Neutrophil (primary cell): ENCODE results near the gene RTEL1.

Experiments used
- H3K27ac ChIP-seq: fragments of 200-600 bp; sonication (generic); 2 replicates; pipeline ENCODE4 v1.5.1; 2016; ENCODE audit warnings: mild to moderate bottlenecking, moderate library complexity
- H3K27me3 ChIP-seq: fragments of 200-600 bp; sonication (generic); 2 replicates; pipeline ENCODE4 v1.6.0; 2016; ENCODE audit warnings: mild to moderate bottlenecking
- H3K36me3 ChIP-seq: fragments of 200-600 bp; sonication (generic); 2 replicates; pipeline ENCODE4 v1.5.1; 2017
- H3K4me1 ChIP-seq, 2 experiments: fragments of 200-600 bp in 1 of 2; sonication (generic) in 1 of 2; 1 replicate in 1 of 2; 2 replicates in 1 of 2; pipeline versions ENCODE4 v1.5.1 to v1.6.1; 2013 to 2016; ENCODE audit warnings: low read depth in 1 of 2, low read length in 1 of 2, mild to moderate bottlenecking in 1 of 2, moderate library complexity in 1 of 2; ENCODE audit not compliant: control insufficient read depth in 1 of 2, insufficient read depth in 1 of 2
- H3K4me3 ChIP-seq, 2 experiments: fragments of 200-600 bp in 1 of 2; sonication (generic) in 1 of 2; 1 replicate in 1 of 2; 2 replicates in 1 of 2; pipeline ENCODE4 v1.5.1; 2013 to 2016; ENCODE audit warnings: low read depth in 1 of 2, low read length in 1 of 2, mild to moderate bottlenecking in 1 of 2, moderate library complexity in 1 of 2
- H3K9me3 ChIP-seq: fragments of 200-600 bp; sonication (generic); 2 replicates; pipeline ENCODE4 v1.5.1; 2016
- TF ChIP-seq, protein P1 (sequence below): fragments of 200-600 bp; sonication (generic); IDR thresholded peaks from 2 replicates; pipeline ENCODE4 v1.5.1; 2016; ENCODE audit warnings: antibody characterized with exemption

RTEL1 gene

GRCh38 chr20:63744574-63745423, 86.7 kb downstream of the RTEL1 start:
- peaks cover 2% of the 10 kb centered on the region for H3K27me3 ChIP-seq
- peaks cover 20% of the 10 kb centered on the region for H3K36me3 ChIP-seq
- no peaks in the 10 kb centered on the region for H3K9me3 ChIP-seq
- peaks cover 8 to 12% of the 10 kb centered on the region in 2 experiments for H3K4me1 ChIP-seq
- TF ChIP-seq, protein P1, sequence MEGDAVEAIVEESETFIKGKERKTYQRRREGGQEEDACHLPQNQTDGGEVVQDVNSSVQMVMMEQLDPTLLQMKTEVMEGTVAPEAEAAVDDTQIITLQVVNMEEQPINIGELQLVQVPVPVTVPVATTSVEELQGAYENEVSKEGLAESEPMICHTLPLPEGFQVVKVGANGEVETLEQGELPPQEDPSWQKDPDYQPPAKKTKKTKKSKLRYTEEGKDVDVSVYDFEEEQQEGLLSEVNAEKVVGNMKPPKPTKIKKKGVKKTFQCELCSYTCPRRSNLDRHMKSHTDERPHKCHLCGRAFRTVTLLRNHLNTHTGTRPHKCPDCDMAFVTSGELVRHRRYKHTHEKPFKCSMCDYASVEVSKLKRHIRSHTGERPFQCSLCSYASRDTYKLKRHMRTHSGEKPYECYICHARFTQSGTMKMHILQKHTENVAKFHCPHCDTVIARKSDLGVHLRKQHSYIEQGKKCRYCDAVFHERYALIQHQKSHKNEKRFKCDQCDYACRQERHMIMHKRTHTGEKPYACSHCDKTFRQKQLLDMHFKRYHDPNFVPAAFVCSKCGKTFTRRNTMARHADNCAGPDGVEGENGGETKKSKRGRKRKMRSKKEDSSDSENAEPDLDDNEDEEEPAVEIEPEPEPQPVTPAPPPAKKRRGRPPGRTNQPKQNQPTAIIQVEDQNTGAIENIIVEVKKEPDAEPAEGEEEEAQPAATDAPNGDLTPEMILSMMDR = no peak
- H3K4me3 ChIP-seq = no peak overlapping the region
- no peak overlapping the region for H3K27ac ChIP-seq

- no peak overlapping the region for H3K27ac ChIP-seq
- TF ChIP-seq, protein P1 = no peak
These were observed 87.3 kb downstream of the RTEL1 start for GRCh38 chr20:63745424-63745805.

More at GRCh38 chr20:63745424-63745805, 87.3 kb downstream of the RTEL1 start:
- H3K4me1 ChIP-seq = peaks cover 6 to 9% of the 10 kb centered on the region in 2 experiments
- H3K27me3 ChIP-seq = peaks cover 8% of the 10 kb centered on the region
- no peak overlapping the region for H3K4me3 ChIP-seq
- H3K9me3 ChIP-seq = no peaks in the 10 kb centered on the region
- H3K36me3 ChIP-seq = peaks cover 20% of the 10 kb centered on the region
